Measurements from ENCODE around the gene HBEGF.

- no peak for TF ChIP-seq EZH2 (IDR thresholded peaks at IDR 0.05; ENCODE audit: low read length, missing control alignments)
- no peak for TF ChIP-seq CTCF (conservative IDR thresholded peaks at IDR 0.05 in 1 of 2, IDR thresholded peaks at IDR 0.05 in 1 of 2; ENCODE audit: low read depth in 1 of 2, low read length in 2 of 2)
Observed at GRCh38 chr5:140298183-140298601, 48.2 kb downstream of the HBEGF start.
